Trophoblast cell (in vitro differentiated cells and primary cell): ENCODE results near the gene IMMT.
A peak's percentile ranks its signal among the peaks of the same experiment; 100 is the strongest.

Experiments used
- DNase-seq, 2 donors: peaks; one replicate each; pipeline ENCODE4 v3.0.0-alpha.2; 2016
- H2AFZ ChIP-seq: 2 replicates; pipeline ENCODE4 v1.6.1; 2013; ENCODE audit warnings: low read length, moderate library complexity, mild to moderate bottlenecking; ENCODE audit not compliant: insufficient read depth, poor library complexity
- H2AK5ac ChIP-seq: 2 replicates; pipeline ENCODE4 v1.6.1; 2013; ENCODE audit warnings: mild to moderate bottlenecking, low read length
- H2BK120ac ChIP-seq: 2 replicates; pipeline ENCODE4 v1.6.1; 2013; ENCODE audit warnings: low read length, mild to moderate bottlenecking, moderate library complexity; ENCODE audit not compliant: insufficient read depth, poor library complexity
- H2BK12ac ChIP-seq: 2 replicates; pipeline ENCODE4 v1.6.1; 2013; ENCODE audit warnings: mild to moderate bottlenecking, low read length, moderate library complexity
- H2BK5ac ChIP-seq: 2 replicates; pipeline ENCODE4 v1.6.1; 2013; ENCODE audit warnings: low read length, low read depth, moderate library complexity, mild to moderate bottlenecking; ENCODE audit not compliant: poor library complexity
- H3K14ac ChIP-seq: 2 replicates; pipeline ENCODE4 v1.6.1; 2013; ENCODE audit warnings: mild to moderate bottlenecking, low read length
- H3K18ac ChIP-seq: 2 replicates; pipeline ENCODE4 v1.6.1; 2013; ENCODE audit warnings: mild to moderate bottlenecking, low read length
- H3K23ac ChIP-seq: 2 replicates; pipeline ENCODE4 v1.6.1; 2013; ENCODE audit warnings: low read length
- H3K27ac ChIP-seq: 2 replicates; pipeline ENCODE4 v1.5.1; 2013; ENCODE audit warnings: low read depth, mild to moderate bottlenecking, inconsistent platforms, low read length, moderate library complexity
- H3K27me3 ChIP-seq: 2 replicates; pipeline ENCODE4 v1.6.1; 2013; ENCODE audit warnings: inconsistent platforms, mild to moderate bottlenecking, low read length, moderate library complexity; ENCODE audit not compliant: insufficient read depth
- H3K36me3 ChIP-seq, 2 experiments: 1 replicate in 1 of 2; 2 replicates in 1 of 2; pipeline ENCODE4 v1.6.1; 2013; ENCODE audit warnings: low read length in 2 of 2, mild to moderate bottlenecking in 2 of 2, moderate library complexity in 1 of 2; ENCODE audit not compliant: insufficient read depth in 2 of 2, control insufficient read depth in 1 of 2
- H3K4ac ChIP-seq: 2 replicates; pipeline ENCODE4 v1.6.1; 2013; ENCODE audit warnings: low read depth, mild to moderate bottlenecking, low read length, moderate library complexity
- H3K4me1 ChIP-seq, 2 experiments: 1 replicate in 1 of 2; 2 replicates in 1 of 2; pipeline ENCODE4 v1.6.1; 2013; ENCODE audit warnings: low read length in 2 of 2, mild to moderate bottlenecking in 2 of 2, moderate library complexity in 1 of 2; ENCODE audit not compliant: insufficient read depth in 2 of 2, control insufficient read depth in 1 of 2
- H3K4me2 ChIP-seq: 2 replicates; pipeline ENCODE4 v1.6.1; 2013; ENCODE audit warnings: inconsistent platforms, mild to moderate bottlenecking, low read length, moderate library complexity
- H3K4me3 ChIP-seq: 2 replicates; pipeline ENCODE4 v1.5.1; 2013; ENCODE audit warnings: mild to moderate bottlenecking, low read depth, low read length, inconsistent platforms
- H3K79me1 ChIP-seq: one replicate; pipeline ENCODE4 v1.6.1; 2013; ENCODE audit warnings: low read length
- H3K79me2 ChIP-seq: 2 replicates; pipeline ENCODE4 v1.6.1; 2013; ENCODE audit warnings: low read length, mild to moderate bottlenecking; ENCODE audit not compliant: control insufficient read depth, insufficient read depth, poor library complexity
- H3K9ac ChIP-seq: 2 replicates; pipeline ENCODE4 v1.6.1; 2013; ENCODE audit warnings: mild to moderate bottlenecking, low read length
- H3K9me3 ChIP-seq: 2 replicates; pipeline ENCODE4 v1.6.1; 2013; ENCODE audit warnings: low read depth, mild to moderate bottlenecking, control low read depth, inconsistent platforms, low read length; ENCODE audit not compliant: insufficient read depth
- H4K12ac ChIP-seq: 2 replicates; pipeline ENCODE4 v1.6.1; 2013; ENCODE audit warnings: low read depth, mild to moderate bottlenecking, low read length, moderate library complexity
- H4K8ac ChIP-seq: 2 replicates; pipeline ENCODE4 v1.6.1; 2013; ENCODE audit warnings: low read depth, mild to moderate bottlenecking, low read length, moderate library complexity
- H4K91ac ChIP-seq: one replicate; pipeline ENCODE4 v1.6.1; 2013; ENCODE audit warnings: low read depth, mild to moderate bottlenecking, low read length, moderate library complexity
- WGBS: extraction: QIAGEN DNeasy Blood & Tissue Kit; methylation state at CpG from one replicate; pipeline ENCODE4 v1.1.7; 2013; ENCODE audit warnings: missing lambda C conversion rate; ENCODE audit not compliant: insufficient read length, insufficient coverage; ENCODE audit errors: extremely low coverage; 5-methylcytosine and 5-hydroxymethylcytosine counted together

The IMMT gene

GRCh38 chr2:86203614-86204013 lies 8.4 kb upstream of the IMMT start:
- no peak overlapping the region for H3K14ac ChIP-seq
- WGBS, result no CpG with 5 or more reads among the region's 1 CpG
- H2BK12ac ChIP-seq, result no peak overlapping the region
- H3K9me3 ChIP-seq, result no peaks in the 10 kb centered on the region
- no peak overlapping the region for H3K27ac ChIP-seq
- H4K91ac ChIP-seq, result no peak overlapping the region
- H3K27me3 ChIP-seq, result no peaks in the 10 kb centered on the region
- H3K4me2 ChIP-seq, result no peak overlapping the region
- H2BK120ac ChIP-seq, result no peak overlapping the region
- H3K79me1 ChIP-seq, result peaks cover 3% of the 10 kb centered on the region
- H3K9ac ChIP-seq, result no peak overlapping the region
- H3K4me1 ChIP-seq, result no peaks in the 10 kb centered on the region
- DNase-seq, result no peak
- no peak overlapping the region for H4K8ac ChIP-seq
- no peak overlapping the region for H3K4me3 ChIP-seq
- no peak overlapping the region for H2AFZ ChIP-seq
- no peak overlapping the region for H3K4ac ChIP-seq
- H3K79me2 ChIP-seq, result peaks cover 3% of the 10 kb centered on the region
- H2BK5ac ChIP-seq, result no peak overlapping the region
- no peak overlapping the region for H4K12ac ChIP-seq
- no peak overlapping the region for H3K18ac ChIP-seq
- peaks cover 10 to 15% of the 10 kb centered on the region in 2 experiments for H3K36me3 ChIP-seq
- no peak overlapping the region for H3K23ac ChIP-seq
- H2AK5ac ChIP-seq, result no peak overlapping the region

- WGBS, result no CpG with 5 or more reads among the region's 9 CpGs
- H3K18ac ChIP-seq, result no peak overlapping the region
- H2BK120ac ChIP-seq, result no peak overlapping the region
- no peak overlapping the region for H3K14ac ChIP-seq
- H4K8ac ChIP-seq, result no peak overlapping the region
- H3K27ac ChIP-seq, result no peak overlapping the region
- H3K23ac ChIP-seq, result no peak overlapping the region
- H4K12ac ChIP-seq, result peak overlapping the region; percentile 30
- DNase-seq, result no peak
- peaks cover 6 to 13% of the 10 kb centered on the region in 2 experiments for H3K36me3 ChIP-seq
- no peaks in the 10 kb centered on the region for H3K27me3 ChIP-seq
- H3K4me1 ChIP-seq, result no peaks in the 10 kb centered on the region
- no peaks in the 10 kb centered on the region for H3K9me3 ChIP-seq
- no peak overlapping the region for H3K4ac ChIP-seq
- no peak overlapping the region for H3K4me2 ChIP-seq
- peaks cover 3% of the 10 kb centered on the region for H3K79me1 ChIP-seq
- H2BK5ac ChIP-seq, result no peak overlapping the region
- H3K9ac ChIP-seq, result no peak overlapping the region
- no peak overlapping the region for H2AK5ac ChIP-seq
- no peak overlapping the region for H4K91ac ChIP-seq
- H3K4me3 ChIP-seq, result no peak overlapping the region
- no peak overlapping the region for H2BK12ac ChIP-seq
- H3K79me2 ChIP-seq, result peaks cover 3% of the 10 kb centered on the region
- H2AFZ ChIP-seq, result no peak overlapping the region
These were observed 7.4 kb upstream of the IMMT start for GRCh38 chr2:86202702-86203101.

- no peak overlapping the region for H4K8ac ChIP-seq
- H2AFZ ChIP-seq, result no peak overlapping the region
- H3K79me1 ChIP-seq, result peaks cover 3% of the 10 kb centered on the region
- H3K4me1 ChIP-seq, result no peaks in the 10 kb centered on the region
- peak overlapping the region; percentile 30 for H4K12ac ChIP-seq
- H3K18ac ChIP-seq, result no peak overlapping the region
- no peak overlapping the region for H4K91ac ChIP-seq
- no peak overlapping the region for H3K9ac ChIP-seq
- H2BK5ac ChIP-seq, result no peak overlapping the region
- no peak for DNase-seq
- H2BK12ac ChIP-seq, result no peak overlapping the region
- no peak overlapping the region for H3K4ac ChIP-seq
- H3K27ac ChIP-seq, result no peak overlapping the region
- H2AK5ac ChIP-seq, result no peak overlapping the region
- no peak overlapping the region for H3K23ac ChIP-seq
- H2BK120ac ChIP-seq, result no peak overlapping the region
- no peaks in the 10 kb centered on the region for H3K27me3 ChIP-seq
- H3K9me3 ChIP-seq, result no peaks in the 10 kb centered on the region
- no peak overlapping the region for H3K14ac ChIP-seq
- H3K36me3 ChIP-seq, result peaks cover 3 to 9% of the 10 kb centered on the region in 2 experiments
- no peak overlapping the region for H3K4me3 ChIP-seq
- peaks cover 3% of the 10 kb centered on the region for H3K79me2 ChIP-seq
- no peak overlapping the region for H3K4me2 ChIP-seq
- no CpG with 5 or more reads among the region's 2 CpGs for whole genome bisulfite sequencing
These were observed 7.1 kb upstream of the IMMT start for GRCh38 chr2:86202336-86202692.

GRCh38 chr2:86201671-86202335 lies 6.5 kb upstream of the IMMT start:
- H2BK5ac ChIP-seq, result no peak overlapping the region
- H3K9me3 ChIP-seq, result no peaks in the 10 kb centered on the region
- no peak overlapping the region for H3K23ac ChIP-seq
- H3K4me3 ChIP-seq, result no peak overlapping the region
- H3K4me2 ChIP-seq, result no peak overlapping the region
- H3K4me1 ChIP-seq, result no peaks in the 10 kb centered on the region
- H4K8ac ChIP-seq, result no peak overlapping the region
- H4K91ac ChIP-seq, result no peak overlapping the region
- peaks cover 0 to 5% of the 10 kb centered on the region in 2 experiments for H3K36me3 ChIP-seq
- H3K18ac ChIP-seq, result no peak overlapping the region
- H3K79me1 ChIP-seq, result peaks cover 3% of the 10 kb centered on the region
- no peak overlapping the region for H2AK5ac ChIP-seq
- H3K27ac ChIP-seq, result no peak overlapping the region
- no peaks in the 10 kb centered on the region for H3K27me3 ChIP-seq
- H3K14ac ChIP-seq, result no peak overlapping the region
- peaks cover 3% of the 10 kb centered on the region for H3K79me2 ChIP-seq
- H2AFZ ChIP-seq, result no peak overlapping the region
- H2BK12ac ChIP-seq, result no peak overlapping the region
- H3K4ac ChIP-seq, result no peak overlapping the region
- WGBS, result no CpG with 5 or more reads among the region's 8 CpGs
- no peak overlapping the region for H4K12ac ChIP-seq
- H3K9ac ChIP-seq, result no peak overlapping the region
- no peak for DNase-seq
- H2BK120ac ChIP-seq, result no peak overlapping the region
